Measurements from ENCODE around the gene TMBIM1. TPM values are rescaled to one million over a fixed set of nuclear protein-coding genes. Genes with fewer than 3 reads are reported as not detected.
"Not testable (repeated sequence)": the region's sequence is repeated elsewhere in the genome, so short reads cannot be mapped to it uniquely, and the experiment has no call there.

TMBIM1 gene
- total RNA-seq, 2 donors from 2014 or later = 273 to 375 TPM

GRCh38 chr2:218315397-218315796, 23.1 kb upstream of the TMBIM1 start:
- Histone ChIP-seq H3K27me3 (no peaks in the 10 kb centered on the region), H3K4me3 (no peak overlapping the region), H3K27ac (peak overlapping the region; percentile 13), H3K9ac (ENCODE audit: low read depth in 2 of 2, low read length in 2 of 2) (no peak overlapping the region), H3K9me3 (no peaks in the 10 kb centered on the region), H3K4me1 (no peaks in the 10 kb centered on the region), H3K36me3 (no peaks in the 10 kb centered on the region)
- intact Hi-C loops (cut with DNase I) = no loop called here
- TF ChIP-seq, protein P1, sequence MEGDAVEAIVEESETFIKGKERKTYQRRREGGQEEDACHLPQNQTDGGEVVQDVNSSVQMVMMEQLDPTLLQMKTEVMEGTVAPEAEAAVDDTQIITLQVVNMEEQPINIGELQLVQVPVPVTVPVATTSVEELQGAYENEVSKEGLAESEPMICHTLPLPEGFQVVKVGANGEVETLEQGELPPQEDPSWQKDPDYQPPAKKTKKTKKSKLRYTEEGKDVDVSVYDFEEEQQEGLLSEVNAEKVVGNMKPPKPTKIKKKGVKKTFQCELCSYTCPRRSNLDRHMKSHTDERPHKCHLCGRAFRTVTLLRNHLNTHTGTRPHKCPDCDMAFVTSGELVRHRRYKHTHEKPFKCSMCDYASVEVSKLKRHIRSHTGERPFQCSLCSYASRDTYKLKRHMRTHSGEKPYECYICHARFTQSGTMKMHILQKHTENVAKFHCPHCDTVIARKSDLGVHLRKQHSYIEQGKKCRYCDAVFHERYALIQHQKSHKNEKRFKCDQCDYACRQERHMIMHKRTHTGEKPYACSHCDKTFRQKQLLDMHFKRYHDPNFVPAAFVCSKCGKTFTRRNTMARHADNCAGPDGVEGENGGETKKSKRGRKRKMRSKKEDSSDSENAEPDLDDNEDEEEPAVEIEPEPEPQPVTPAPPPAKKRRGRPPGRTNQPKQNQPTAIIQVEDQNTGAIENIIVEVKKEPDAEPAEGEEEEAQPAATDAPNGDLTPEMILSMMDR (IDR thresholded peaks at IDR 0.05) = no peak
- no peak for DNase-seq

GRCh38 chr2:218314764-218315163, 22.5 kb upstream of the TMBIM1 start:
- H3K9me3 ChIP-seq; H3K4me1 ChIP-seq; H3K36me3 ChIP-seq; H3K27ac ChIP-seq; H3K4me3 ChIP-seq; DNase-seq; H3K9ac ChIP-seq (ENCODE audit: low read depth in 2 of 2, low read length in 2 of 2); intact Hi-C loops (cut with DNase I); H3K27me3 ChIP-seq: not testable (repeated sequence)

GRCh38 chr2:218313356-218313755, 21.1 kb upstream of the TMBIM1 start:
- Histone ChIP-seq H3K36me3 (no peaks in the 10 kb centered on the region), H3K9me3 (no peaks in the 10 kb centered on the region), H3K27ac (no peak overlapping the region), H3K9ac (ENCODE audit: low read depth in 2 of 2, low read length in 2 of 2) (no peak overlapping the region), H3K27me3 (no peaks in the 10 kb centered on the region), H3K4me1 (no peaks in the 10 kb centered on the region), H3K4me3 (no peak overlapping the region)
- no peak for DNase-seq
- TF ChIP-seq, protein P1 (IDR thresholded peaks at IDR 0.05) = no peak
- intact Hi-C loops (cut with DNase I) = no loop called here

DNA sequence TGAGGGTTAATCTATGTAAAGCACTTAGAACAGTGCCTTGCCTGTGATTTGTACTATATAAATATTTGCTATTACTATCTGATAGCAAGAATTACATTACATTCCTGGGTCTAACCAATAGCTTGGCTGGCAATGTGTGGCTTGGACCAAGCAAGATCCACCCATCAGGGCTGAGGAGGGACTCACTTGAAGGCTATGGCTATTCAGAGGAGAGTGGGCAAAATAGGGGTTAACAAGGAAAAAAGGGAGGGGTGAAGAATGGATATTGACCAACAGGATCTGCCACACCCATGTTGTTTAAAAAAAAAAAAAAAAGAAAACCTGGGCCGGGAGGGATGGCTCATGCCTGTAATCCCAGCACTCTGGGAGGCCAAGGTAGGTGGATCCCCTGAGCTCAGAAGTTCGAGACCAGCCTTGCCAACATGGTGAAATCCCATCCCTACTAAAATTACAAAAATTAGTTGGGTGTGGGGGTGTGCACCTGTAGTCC, 20.0 kb upstream of the TMBIM1 start:
- intact Hi-C loops (cut with DNase I) = no loop called here
- TF ChIP-seq, protein P1 (IDR thresholded peaks at IDR 0.05) = no peak
- DNase-seq = peak; percentile 57
- H3K9ac ChIP-seq (ENCODE audit: low read depth in 2 of 2, low read length in 2 of 2) = peak overlapping the region in 1 of 2 donors; percentile 46
- no peaks in the 10 kb centered on the region for H3K4me1 ChIP-seq
- peak overlapping the region; percentile 75 for H3K27ac ChIP-seq
- H3K27me3 ChIP-seq = no peaks in the 10 kb centered on the region
- no peaks in the 10 kb centered on the region for H3K9me3 ChIP-seq
- H3K4me3 ChIP-seq = no peak overlapping the region
- H3K36me3 ChIP-seq = no peaks in the 10 kb centered on the region

DNA sequence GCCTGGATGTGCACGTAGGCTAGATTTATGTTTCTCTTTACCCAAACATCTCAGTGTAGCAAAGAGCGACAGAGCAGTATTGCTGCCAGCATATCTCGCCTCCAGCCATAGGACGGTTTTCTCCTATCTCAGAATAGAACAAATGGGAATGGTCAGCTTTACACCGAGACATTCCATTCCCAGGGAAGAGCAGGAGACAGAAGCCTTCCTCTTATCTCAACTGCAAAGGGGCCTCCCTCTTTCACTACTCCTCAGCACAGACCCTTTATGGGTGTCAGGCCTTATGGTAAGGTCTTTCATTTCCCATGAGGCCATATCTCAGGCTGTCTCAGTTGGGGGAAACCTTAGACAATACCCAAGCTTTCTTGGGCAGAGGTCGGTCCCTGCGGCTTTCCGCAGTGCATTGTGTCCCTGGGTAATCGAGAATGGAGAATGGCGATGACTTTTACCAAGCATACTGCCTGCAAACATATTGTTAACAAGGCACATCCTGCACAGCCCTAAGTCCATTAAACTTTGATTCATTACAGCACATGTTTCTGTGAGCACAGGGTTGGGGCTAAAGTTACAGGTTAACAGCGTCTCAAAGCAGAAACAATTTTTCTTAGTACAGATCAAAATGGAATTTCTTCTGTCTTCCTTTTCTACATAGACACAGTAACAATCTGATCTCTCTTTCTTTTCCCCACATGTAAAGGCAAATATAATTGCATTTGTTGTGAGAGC, 19.4 kb upstream of the TMBIM1 start:
- H3K36me3 ChIP-seq; H3K27me3 ChIP-seq; H3K9me3 ChIP-seq; intact Hi-C loops (cut with DNase I); DNase-seq; H3K4me1 ChIP-seq; H3K4me3 ChIP-seq: not testable (repeated sequence)
- H3K27ac ChIP-seq = peak overlapping the region; percentile 75
- peak overlapping the region in 1 of 2 donors; percentile 46 for H3K9ac ChIP-seq (ENCODE audit: low read depth in 2 of 2, low read length in 2 of 2)

DNA sequence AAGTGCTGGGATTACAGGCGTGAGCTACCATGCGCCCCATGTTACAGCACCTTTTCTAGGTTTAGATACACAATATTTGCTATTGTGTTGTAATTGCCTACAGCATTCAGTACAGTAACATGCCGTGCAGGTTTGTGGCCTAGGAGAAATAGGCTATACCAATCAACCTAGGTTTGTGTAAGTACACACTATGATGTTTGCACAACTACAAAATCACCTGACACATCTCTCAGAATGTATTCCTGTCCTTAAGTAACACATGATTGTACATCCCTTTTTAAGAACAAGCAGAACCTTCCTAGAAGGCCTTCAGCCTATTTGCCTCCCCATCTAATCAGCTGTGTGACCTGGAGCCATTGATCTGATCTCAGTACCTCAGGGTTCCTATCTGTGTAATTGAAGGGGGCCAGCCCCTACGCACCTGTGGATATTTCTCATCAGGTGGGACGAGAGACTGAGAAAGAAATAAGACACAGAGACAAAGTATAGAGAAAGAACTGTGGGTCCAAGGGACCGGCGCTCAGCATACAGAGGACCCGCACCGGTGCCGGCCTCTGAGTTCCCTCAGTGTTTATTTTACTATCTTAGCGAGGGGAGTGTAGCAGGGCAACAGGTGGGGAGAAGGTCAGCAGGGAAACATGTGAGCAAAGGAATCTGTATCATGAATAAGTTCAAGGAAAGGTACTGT, 18.7 kb upstream of the TMBIM1 start:
- H3K36me3 ChIP-seq = no peaks in the 10 kb centered on the region
- H3K9ac ChIP-seq (ENCODE audit: low read depth in 2 of 2, low read length in 2 of 2) = peak overlapping the region in 1 of 2 donors; percentile 34
- H3K9me3 ChIP-seq = no peaks in the 10 kb centered on the region
- intact Hi-C loops (cut with DNase I) = no loop called here
- H3K27me3 ChIP-seq = no peaks in the 10 kb centered on the region
- H3K27ac ChIP-seq = peak overlapping the region; percentile 75
- no peak for DNase-seq
- no peaks in the 10 kb centered on the region for H3K4me1 ChIP-seq
- no peak overlapping the region for H3K4me3 ChIP-seq
- TF ChIP-seq, protein P1 (IDR thresholded peaks at IDR 0.05) = no peak
